ENCODE measurements around the gene IL21R. TPM values are rescaled to one million over a fixed set of nuclear protein-coding genes. Genes with fewer than 3 reads are reported as not detected.

Gene IL21R
- total and polyA plus RNA-seq, 9 of the 15 experiments (the other 6 are each of a cell fraction or from before 2014, with no cell fraction given), result 0.04 to 0.34 (median 0.18) TPM; not detected in 1

DNA sequence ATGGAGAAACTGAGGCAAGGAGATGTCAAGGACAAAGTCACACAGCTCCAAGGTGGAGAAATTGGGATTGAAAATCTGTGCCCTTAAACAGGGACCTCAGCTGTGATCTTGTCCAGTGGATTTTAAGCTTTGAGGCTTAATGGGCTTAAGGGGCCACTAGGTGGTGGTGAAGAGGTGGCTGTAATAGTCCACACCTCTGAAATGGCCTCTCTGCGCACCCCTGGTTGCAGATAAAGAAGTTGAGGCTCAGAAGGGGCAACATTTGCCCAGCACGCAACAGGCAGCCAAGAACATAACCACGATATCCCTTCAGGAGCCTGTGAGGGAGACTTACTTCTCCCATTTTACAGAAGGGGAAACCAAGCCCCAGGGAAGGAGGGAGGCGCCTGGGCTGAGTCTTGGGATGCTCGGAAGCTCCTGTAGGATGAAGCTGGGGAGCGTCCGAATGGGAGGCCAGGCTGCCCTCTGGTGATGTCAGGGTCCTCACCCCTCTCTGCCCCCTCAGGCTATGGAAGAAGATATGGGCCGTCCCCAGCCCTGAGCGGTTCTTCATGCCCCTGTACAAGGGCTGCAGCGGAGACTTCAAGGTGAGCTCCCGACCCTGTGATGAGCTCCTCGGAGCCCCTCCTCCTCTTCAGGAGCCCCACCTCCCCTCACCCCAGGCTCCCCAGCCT, 43.7 kb downstream of the IL21R start:
- CTCF ChIA-PET (ENCODE audit: low intra/inter-chr PET ratio), result no interaction called here
- 26% methylated on average over 7 of the region's 12 CpGs for WGBS (ENCODE audit: insufficient coverage, low coverage, missing lambda C conversion rate)
- H3K4me2 ChIP-seq (ENCODE audit: insufficient read depth, low read length), result no peak overlapping the region
- H3K27ac ChIP-seq (ENCODE audit: extremely low read depth, low read depth, low read length), result no peak overlapping the region
- POLR2A ChIA-PET, result interaction anchor here (0.6 kb wide), 1 partner anchor 17 kb away, joined by 3 read pairs; no protein-coding TSS in a partner anchor
- TF ChIP-seq GTF2F1 (IDR thresholded peaks at IDR 0.05; ENCODE audit: low read depth, low read length) (no peak), NCOA6 (IDR thresholded peaks at IDR 0.05) (no peak), RBBP5 (IDR thresholded peaks at IDR 0.05; ENCODE audit: borderline replicate concordance, insufficient read depth, low read length, poor library complexity, severe bottlenecking) (no peak)
- TF ChIP-seq, protein P1, sequence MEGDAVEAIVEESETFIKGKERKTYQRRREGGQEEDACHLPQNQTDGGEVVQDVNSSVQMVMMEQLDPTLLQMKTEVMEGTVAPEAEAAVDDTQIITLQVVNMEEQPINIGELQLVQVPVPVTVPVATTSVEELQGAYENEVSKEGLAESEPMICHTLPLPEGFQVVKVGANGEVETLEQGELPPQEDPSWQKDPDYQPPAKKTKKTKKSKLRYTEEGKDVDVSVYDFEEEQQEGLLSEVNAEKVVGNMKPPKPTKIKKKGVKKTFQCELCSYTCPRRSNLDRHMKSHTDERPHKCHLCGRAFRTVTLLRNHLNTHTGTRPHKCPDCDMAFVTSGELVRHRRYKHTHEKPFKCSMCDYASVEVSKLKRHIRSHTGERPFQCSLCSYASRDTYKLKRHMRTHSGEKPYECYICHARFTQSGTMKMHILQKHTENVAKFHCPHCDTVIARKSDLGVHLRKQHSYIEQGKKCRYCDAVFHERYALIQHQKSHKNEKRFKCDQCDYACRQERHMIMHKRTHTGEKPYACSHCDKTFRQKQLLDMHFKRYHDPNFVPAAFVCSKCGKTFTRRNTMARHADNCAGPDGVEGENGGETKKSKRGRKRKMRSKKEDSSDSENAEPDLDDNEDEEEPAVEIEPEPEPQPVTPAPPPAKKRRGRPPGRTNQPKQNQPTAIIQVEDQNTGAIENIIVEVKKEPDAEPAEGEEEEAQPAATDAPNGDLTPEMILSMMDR (IDR thresholded peaks at IDR 0.05 in 2 of 3, conservative IDR thresholded peaks at IDR 0.05 in 1 of 3; ENCODE audit: insufficient read depth in 2 of 3, low read depth in 1 of 3, low read length in 3 of 3), result 0 out of 6 replicates have a peak, but pooled peaks of 2 of the 3 experiments have one; percentile 5 to 12
- H2AFZ ChIP-seq (ENCODE audit: low read depth, low read length), result no peak overlapping the region
- H3K4me1 ChIP-seq (replicated peaks in 1 of 2; ENCODE audit: control insufficient read depth in 2 of 2, insufficient read depth in 2 of 2, low read length in 2 of 2), result peaks cover 0 to 10% of the 10 kb centered on the region in 2 experiments; a peak in 1 of 5 replicates
- no peak for ATAC-seq
- intact Hi-C loops (cut with micrococcal nuclease) (no loop called here), in situ Hi-C loops (cut with MboI) (no loop called here)
- H3K9me1 ChIP-seq (ENCODE audit: control insufficient read depth, insufficient read depth, low read length), result no peaks in the 10 kb centered on the region
- H3K9me3 ChIP-seq (replicated peaks; ENCODE audit: control insufficient read depth, insufficient read depth, low read depth, low read length), result peaks cover 4% of the 10 kb centered on the region; the same call in 1 of the 2 replicates
- H3K79me2 ChIP-seq (ENCODE audit: control insufficient read depth, insufficient read depth, low read length), result no peaks in the 10 kb centered on the region
- H3K9ac ChIP-seq (ENCODE audit: insufficient read depth in 1 of 2, low read depth in 2 of 2, low read length in 2 of 2), result no peak overlapping the region
- H4K20me1 ChIP-seq (replicated peaks; ENCODE audit: control insufficient read depth, insufficient read depth, low read length), result no peaks in the 10 kb centered on the region
- FAIRE-seq, result no peak
- peaks cover 8 to 22% of the 10 kb centered on the region in 2 experiments; a peak in 3 of 5 replicates for H3K27me3 ChIP-seq (ENCODE audit: control insufficient read depth in 2 of 2, insufficient read depth in 2 of 2, low read length in 2 of 2)
- no peak for DNase-seq (ENCODE audit: extremely low read depth in 1 of 4, low spot score in 3 of 4)
- H3K36me3 ChIP-seq (ENCODE audit: control insufficient read depth, insufficient read depth, low read length), result no peaks in the 10 kb centered on the region
- no peak overlapping the region for H3K4me3 ChIP-seq
- BruUV-seq (replicated peaks), result no TSS peak
